Measurements from ENCODE around the gene NEURL3.
"Not testable (repeated sequence)": the region's sequence is repeated elsewhere in the genome, so short reads cannot be mapped to it uniquely, and the experiment has no call there.

NEURL3 gene, protein sequence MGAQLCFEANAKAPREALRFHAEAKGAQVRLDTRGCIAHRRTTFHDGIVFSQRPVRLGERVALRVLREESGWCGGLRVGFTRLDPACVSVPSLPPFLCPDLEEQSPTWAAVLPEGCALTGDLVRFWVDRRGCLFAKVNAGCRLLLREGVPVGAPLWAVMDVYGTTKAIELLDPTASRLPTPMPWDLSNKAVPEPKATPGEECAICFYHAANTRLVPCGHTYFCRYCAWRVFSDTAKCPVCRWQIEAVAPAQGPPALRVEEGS

GRCh38 chr2:96505231-96505889 is at the start of gene NEURL3:
NEURL3 (minus strand) TSS chr2:96505357; CDS start chr2:96505286, 71 bp downstream.
- POLR2A ChIA-PET: interaction anchor here (1.0 to 1.2 kb wide), 2 partner anchors 98 to 297 kb away, joined by 3 to 4 read pairs; no protein-coding TSS in a partner anchor
- TF ChIP-seq ARNT (IDR thresholded peaks at IDR 0.05) (no peak), L3MBTL2 (conservative IDR thresholded peaks at IDR 0.05) (no peak)
- TF ChIP-seq, protein P1, sequence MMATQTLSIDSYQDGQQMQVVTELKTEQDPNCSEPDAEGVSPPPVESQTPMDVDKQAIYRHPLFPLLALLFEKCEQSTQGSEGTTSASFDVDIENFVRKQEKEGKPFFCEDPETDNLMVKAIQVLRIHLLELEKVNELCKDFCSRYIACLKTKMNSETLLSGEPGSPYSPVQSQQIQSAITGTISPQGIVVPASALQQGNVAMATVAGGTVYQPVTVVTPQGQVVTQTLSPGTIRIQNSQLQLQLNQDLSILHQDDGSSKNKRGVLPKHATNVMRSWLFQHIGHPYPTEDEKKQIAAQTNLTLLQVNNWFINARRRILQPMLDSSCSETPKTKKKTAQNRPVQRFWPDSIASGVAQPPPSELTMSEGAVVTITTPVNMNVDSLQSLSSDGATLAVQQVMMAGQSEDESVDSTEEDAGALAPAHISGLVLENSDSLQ (IDR thresholded peaks at IDR 0.05): peak; percentile 14; the same call in 1 of the 2 replicates
- no peak for DNase-seq (ENCODE audit: extremely low spot score)
- CTCF ChIA-PET: interaction anchor here (0.8 to 3.0 kb wide), 2 partner anchors 57 to 97 kb away, joined by 3 to 19 read pairs; no protein-coding TSS in a partner anchor

- DNase-seq (ENCODE audit: extremely low spot score): peak; percentile 82
- TF ChIP-seq HDGF (IDR thresholded peaks at IDR 0.05; ENCODE audit: borderline replicate concordance): no peak
- TF ChIP-seq ZNF384 (IDR thresholded peaks at IDR 0.05): 0 out of 2 replicates have a peak, but pooled peaks have one; percentile 20
- ChIA-PET POLR2A (interaction anchor here (0.7 to 1.6 kb wide), 2 partner anchors 13 to 218 kb away, joined by 3 to 4 read pairs; partner anchors contain the start of gene NCAPH), CTCF (interaction anchor here (0.7 to 1.4 kb wide), 18 partner anchors 10 to 1146 kb away, joined by 3 to 13 read pairs (median 4); partner anchors contain the start of gene ARID5A)
These were observed 49.4 kb upstream of the NEURL3 start for GRCh38 chr2:96554293-96555145.

- ChIA-PET POLR2A (interaction anchor here (0.7 to 1.6 kb wide), 2 partner anchors 12 to 218 kb away, joined by 3 to 4 read pairs; partner anchors contain the start of gene NCAPH), CTCF (interaction anchor here (0.7 to 1.4 kb wide), 17 partner anchors 9 to 1146 kb away, joined by 3 to 13 read pairs (median 4); partner anchors contain the start of gene ARID5A)
- DNase-seq (ENCODE audit: extremely low spot score): not testable (repeated sequence)
These were observed 48.8 kb upstream of the NEURL3 start for GRCh38 chr2:96553957-96554292.

- POLR2A ChIA-PET: interaction anchor here (0.7 to 1.6 kb wide), 3 partner anchors 12 to 217 kb away, joined by 3 to 4 read pairs (median 3); partner anchors contain the start of gene NCAPH
These were observed 48.2 kb upstream of the NEURL3 start for GRCh38 chr2:96553176-96553956.

GRCh38 chr2:96552315-96553175 is 47.4 kb upstream of the NEURL3 start:
- no peak for DNase-seq (ENCODE audit: extremely low spot score)
- CTCF ChIA-PET: no interaction called here
- no peak for TF ChIP-seq ELF4 (IDR thresholded peaks at IDR 0.05)
- TF ChIP-seq NFRKB (IDR thresholded peaks at IDR 0.05): no peak
- TF ChIP-seq, protein P1 (IDR thresholded peaks at IDR 0.05): no peak
- no peak for TF ChIP-seq FOXA1 (IDR thresholded peaks at IDR 0.05)
- no peak for TF ChIP-seq BHLHE40 (IDR thresholded peaks at IDR 0.05; ENCODE audit: borderline replicate concordance)
- TF ChIP-seq SP1 (IDR thresholded peaks at IDR 0.05): no peak
- no peak for TF ChIP-seq FOXM1 (IDR thresholded peaks at IDR 0.05; ENCODE audit: borderline replicate concordance)
- no peak for TF ChIP-seq TARDBP (IDR thresholded peaks at IDR 0.05)
- TF ChIP-seq HDGF (IDR thresholded peaks at IDR 0.05; ENCODE audit: borderline replicate concordance): no peak
- TF ChIP-seq FOXK2 (IDR thresholded peaks at IDR 0.05): no peak
- POLR2A ChIA-PET: interaction anchor here (0.9 kb wide), 1 partner anchor 19 kb away, joined by 3 read pairs; no protein-coding TSS in a partner anchor

More at GRCh38 chr2:96553176-96553956, 48.2 kb upstream of the NEURL3 start:
- TF ChIP-seq SP1 (IDR thresholded peaks at IDR 0.05) (no peak), TARDBP (IDR thresholded peaks at IDR 0.05) (no peak), FOXK2 (IDR thresholded peaks at IDR 0.05) (no peak), FOXA1 (IDR thresholded peaks at IDR 0.05) (no peak), ZNF384 (IDR thresholded peaks at IDR 0.05) (no peak), CTBP1 (IDR thresholded peaks at IDR 0.05; ENCODE audit: borderline replicate concordance) (no peak), HDGF (IDR thresholded peaks at IDR 0.05; ENCODE audit: borderline replicate concordance) (no peak), SUZ12 (IDR thresholded peaks at IDR 0.05) (no peak), BHLHE40 (IDR thresholded peaks at IDR 0.05; ENCODE audit: borderline replicate concordance) (no peak), LEF1 (IDR thresholded peaks at IDR 0.05; ENCODE audit: borderline replicate concordance) (no peak), FOXM1 (IDR thresholded peaks at IDR 0.05; ENCODE audit: borderline replicate concordance) (no peak), L3MBTL2 (conservative IDR thresholded peaks at IDR 0.05) (no peak), ELF4 (IDR thresholded peaks at IDR 0.05) (no peak), NFRKB (IDR thresholded peaks at IDR 0.05) (no peak), ARNT (IDR thresholded peaks at IDR 0.05) (no peak)
- TF ChIP-seq, protein P1 (IDR thresholded peaks at IDR 0.05): no peak
- DNase-seq (ENCODE audit: extremely low spot score): no peak
- CTCF ChIA-PET: interaction anchor here (0.8 to 1.4 kb wide), 10 partner anchors 9 to 146 kb away, joined by 3 to 10 read pairs (median 5); no protein-coding TSS in a partner anchor
